GM21529 (cell line): Measurements from ENCODE around the gene ATXN2.
A peak's percentile ranks its signal among the peaks of the same experiment; 100 is the strongest.
"Not testable (repeated sequence)": the region's sequence is repeated elsewhere in the genome, so short reads cannot be mapped to it uniquely, and the experiment has no call there.

Source experiments
- ATAC-seq: cut with Tn5 transposase; IDR thresholded peaks from one replicate; pipeline ENCODE4 v1.9.1; 2021; ENCODE audit not compliant: unreplicated experiment

ATXN2 gene

GRCh38 chr12:111598637-111599452, at the start of gene ATXN2:
ATXN2 (minus strand) TSS chr12:111599315; CDS start chr12:111599034, 281 bp downstream.
- peak; percentile 41 for ATAC-seq

GRCh38 chr12:111645433-111645832, 46.3 kb upstream of the ATXN2 start:
- no peak for ATAC-seq

GRCh38 chr12:111643427-111643826, 44.3 kb upstream of the ATXN2 start:
- no peak for ATAC-seq

GRCh38 chr12:111642681-111643426, 43.7 kb upstream of the ATXN2 start:
- ATAC-seq, result no peak

- no peak for ATAC-seq
These were observed 41.4 kb upstream of the ATXN2 start for GRCh38 chr12:111640506-111640905.

GRCh38 chr12:111638556-111638955, 39.4 kb upstream of the ATXN2 start:
- no peak for ATAC-seq

- ATAC-seq, result no peak
These were observed 37.3 kb upstream of the ATXN2 start for GRCh38 chr12:111636209-111636945.

GRCh38 chr12:111635524-111635923, 36.4 kb upstream of the ATXN2 start:
- no peak for ATAC-seq

- ATAC-seq, result no peak
These were observed 29.6 kb upstream of the ATXN2 start for GRCh38 chr12:111628505-111629260.

GRCh38 chr12:111626230-111626629, 27.1 kb upstream of the ATXN2 start:
- no peak for ATAC-seq

- ATAC-seq, result no peak
These were observed 25.4 kb upstream of the ATXN2 start for GRCh38 chr12:111624540-111624939.

GRCh38 chr12:111617841-111618240, 18.7 kb upstream of the ATXN2 start:
- not testable (repeated sequence) for ATAC-seq

GRCh38 chr12:111616177-111616623, 17.1 kb upstream of the ATXN2 start:
- ATAC-seq, result no peak

GRCh38 chr12:111607239-111607638, 8.1 kb upstream of the ATXN2 start:
- ATAC-seq, result no peak

GRCh38 chr12:111606767-111607230, 7.7 kb upstream of the ATXN2 start:
- ATAC-seq, result no peak

- no peak for ATAC-seq
These were observed 7.0 kb upstream of the ATXN2 start for GRCh38 chr12:111605911-111606766.

- ATAC-seq, result not testable (repeated sequence)
These were observed 3.7 kb upstream of the ATXN2 start for GRCh38 chr12:111602857-111603256.

GRCh38 chr12:111602348-111602747, 3.2 kb upstream of the ATXN2 start:
- no peak for ATAC-seq

- not testable (repeated sequence) for ATAC-seq
These were observed 1.9 kb upstream of the ATXN2 start for GRCh38 chr12:111600986-111601385.
